K562 (cell line): Measurements from ENCODE around the gene NRG3.
"Not testable (repeated sequence)": the region's sequence is repeated elsewhere in the genome, so short reads cannot be mapped to it uniquely, and the experiment has no call there.

ENCODE experiments used
- IRF2 ChIP-seq: sonication (generic); formaldehyde crosslinking; IDR thresholded peaks from 2 replicates; pipeline ENCODE4 v1.8.1; 2022; ENCODE audit warnings: mild to moderate bottlenecking, missing genetic modification reagents
- MXI1 ChIP-seq: IDR thresholded peaks from 2 replicates; pipeline ENCODE4 v1.6.1; 2011; ENCODE audit warnings: low read depth, mild to moderate bottlenecking, improper control_type of control experiment, low read length

DNA sequence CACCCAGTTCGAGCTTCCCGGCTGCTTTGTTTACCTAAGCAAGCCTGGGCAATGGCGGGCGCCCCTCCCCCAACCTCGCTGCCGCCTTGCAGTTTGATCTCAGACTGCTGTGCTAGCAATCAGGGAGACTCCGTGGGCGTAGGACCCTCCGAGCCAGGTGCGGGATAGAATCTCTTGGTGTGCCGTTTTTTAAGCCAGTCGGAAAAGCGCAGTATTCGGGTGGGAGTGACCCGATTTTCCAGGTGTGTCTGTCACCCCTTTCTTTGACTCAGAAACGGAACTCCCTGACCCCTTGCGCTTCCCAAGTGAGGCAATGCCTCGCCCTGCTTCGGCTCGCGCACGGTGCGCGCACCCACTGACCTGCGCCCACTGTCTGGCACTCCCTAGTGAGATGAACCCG, 474.6 kb downstream of the NRG3 start:
- not testable (repeated sequence) for TF ChIP-seq MXI1; IRF2 (CRISPR knock-in tag)
